Stimulated activated naive B cell treated with anti-CD40 and anti-IgM and Interleukin-4, amounts not matched to agents 10 μg/mL and 1 μg/mL and 100 μg/mL, for 72 hours (primary cell): ENCODE data around the gene PMFBP1.
"Not testable (repeated sequence)": the region's sequence is repeated elsewhere in the genome, so short reads cannot be mapped to it uniquely, and the experiment has no call there.

Experiments used
- ATAC-seq, 2 donors: fragments of 150-1000 bp; cut with Tn5 transposase; replicated peaks; 2 replicates each; pipeline ENCODE4 v1.10.0; 2021; ENCODE audit warnings: moderate library complexity in 1 of 2
- DNase-seq: peaks from one replicate; pipeline ENCODE4 v3.0.0; 2021
- H3K27ac Mint-ChIP-seq: one replicate; pipeline ENCODE4 v1.8.0; 2022; ENCODE audit warnings: mild to moderate bottlenecking, mixed read lengths
- H3K27me3 Mint-ChIP-seq, 2 donors: one replicate each; pipeline ENCODE4 v1.8.0; 2022; ENCODE audit warnings: mixed read lengths in 2 of 2
- H3K36me3 Mint-ChIP-seq, 2 donors: one replicate each; pipeline ENCODE4 v1.8.0; 2022; ENCODE audit warnings: mixed read lengths in 2 of 2, mild to moderate bottlenecking in 1 of 2
- H3K4me1 Mint-ChIP-seq, 2 donors: one replicate each; pipeline ENCODE4 v1.8.0; 2022; ENCODE audit warnings: mixed read lengths in 2 of 2, mild to moderate bottlenecking in 1 of 2
- H3K4me3 Mint-ChIP-seq, 2 donors: one replicate each; pipeline ENCODE4 v1.8.0; 2022; ENCODE audit warnings: mild to moderate bottlenecking in 2 of 2, mixed read lengths in 2 of 2, moderate library complexity in 1 of 2
- H3K9me3 Mint-ChIP-seq, 2 donors: one replicate each; pipeline ENCODE4 v1.8.0; 2022; ENCODE audit warnings: mixed read lengths in 2 of 2, mild to moderate bottlenecking in 1 of 2

PMFBP1 gene

DNA sequence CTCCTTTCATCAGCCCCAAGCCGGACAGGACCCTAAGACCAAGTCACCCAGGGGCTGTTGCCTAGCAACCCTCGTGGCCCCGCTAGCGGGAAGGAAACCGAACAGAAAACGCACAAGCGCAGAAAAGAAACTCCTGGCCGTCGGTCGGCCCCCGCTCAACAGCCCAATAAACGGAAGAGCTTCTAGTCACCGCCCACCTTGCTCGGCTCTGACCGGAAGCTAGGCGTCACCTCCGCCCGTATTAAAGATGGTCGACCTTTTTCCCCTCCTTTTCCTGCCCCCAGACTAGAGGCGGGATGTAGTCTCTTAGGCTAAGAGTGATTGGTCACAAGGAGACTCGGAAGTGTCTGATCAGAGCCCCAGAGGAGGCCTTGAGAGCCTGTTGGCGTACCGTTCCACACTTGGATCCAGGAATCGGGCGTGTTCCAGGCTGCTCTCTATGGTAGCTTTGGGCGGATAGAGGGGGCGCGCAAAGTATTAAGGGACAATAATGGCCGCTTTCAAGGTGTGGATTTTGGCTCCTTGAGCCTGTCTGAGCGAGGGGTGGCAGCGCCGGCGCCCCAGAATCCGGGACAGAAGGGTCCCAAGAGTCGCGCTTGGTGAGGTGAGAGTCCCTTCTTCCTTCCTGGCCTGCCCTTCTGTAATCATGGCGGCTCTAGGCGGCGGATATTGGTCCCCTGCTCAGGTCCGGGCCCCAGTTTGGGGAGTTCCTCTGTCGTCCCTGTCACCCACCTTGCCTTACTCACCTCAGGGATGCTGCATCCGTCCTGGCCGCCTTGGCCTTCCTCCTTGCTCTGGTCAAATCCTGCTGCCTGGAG lies 78.3 kb downstream of the PMFBP1 start, which contains the start of the genes DHX38 and TXNL4B:
Gene DHX38, plus strand, starts transcription at position 400 of the 818 bp plus-strand sequence. CDS start 2,311 bp downstream, outside the sequence.
Gene TXNL4B, minus strand, starts transcription at position 173 of the 818 bp plus-strand sequence. CDS start 2,871 bp downstream, outside the sequence.
- peak within 1 kb of the TSS; percentile 99 for H3K27ac Mint-ChIP-seq
- H3K36me3 Mint-ChIP-seq = peaks cover 25 to 43% of the 10 kb centered on the region in 2 donors
- ATAC-seq = peak; percentile 97 to 98
- peaks cover 24 to 53% of the 10 kb centered on the region in 2 donors for H3K4me1 Mint-ChIP-seq
- H3K27me3 Mint-ChIP-seq = no peaks in the 10 kb centered on the region
- DNase-seq = peak; percentile 93
- peak within 1 kb of the TSS; percentile 96 to 99 for H3K4me3 Mint-ChIP-seq
- H3K9me3 Mint-ChIP-seq = no peaks in the 10 kb centered on the region

DNA sequence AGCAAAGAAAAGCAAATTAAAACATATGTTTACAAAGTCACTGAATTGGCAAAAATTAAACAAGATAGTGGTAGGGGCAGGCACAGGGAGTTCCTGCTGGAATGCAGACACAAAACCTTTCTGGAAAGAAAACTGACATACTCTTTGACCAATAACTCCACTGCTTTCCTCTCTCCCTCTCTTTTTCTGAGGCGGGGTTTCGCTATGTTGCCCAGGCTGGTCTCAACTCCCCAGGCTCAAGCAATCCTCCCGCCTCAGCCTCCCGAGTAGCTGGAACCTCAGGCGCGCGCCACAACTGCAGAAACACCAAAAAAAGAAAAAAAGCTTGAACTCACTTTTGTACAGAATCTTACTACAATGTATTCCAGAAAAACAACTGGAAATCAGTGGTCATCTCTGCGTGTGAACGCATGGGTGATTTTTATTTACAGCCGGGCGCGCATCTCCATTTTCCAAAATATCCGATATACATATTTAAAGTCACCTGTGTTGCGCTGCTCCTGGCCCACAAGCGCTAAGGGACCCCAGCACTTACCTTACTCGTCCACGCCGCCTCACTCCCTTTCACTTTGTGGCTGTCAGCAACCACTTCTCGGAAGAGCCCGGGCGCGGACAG lies 79.0 kb downstream of the PMFBP1 start:
- Mint-ChIP-seq H3K27me3 (no peaks in the 10 kb centered on the region), H3K4me1 (peaks cover 22 to 50% of the 10 kb centered on the region in 2 donors), H3K27ac (peak overlapping the region; percentile 99), H3K4me3 (peak overlapping the region; percentile 96 to 99), H3K36me3 (peaks cover 28 to 44% of the 10 kb centered on the region in 2 donors), H3K9me3 (no peaks in the 10 kb centered on the region)
- peak; percentile 33 to 48 for ATAC-seq
- DNase-seq = no peak

DNA sequence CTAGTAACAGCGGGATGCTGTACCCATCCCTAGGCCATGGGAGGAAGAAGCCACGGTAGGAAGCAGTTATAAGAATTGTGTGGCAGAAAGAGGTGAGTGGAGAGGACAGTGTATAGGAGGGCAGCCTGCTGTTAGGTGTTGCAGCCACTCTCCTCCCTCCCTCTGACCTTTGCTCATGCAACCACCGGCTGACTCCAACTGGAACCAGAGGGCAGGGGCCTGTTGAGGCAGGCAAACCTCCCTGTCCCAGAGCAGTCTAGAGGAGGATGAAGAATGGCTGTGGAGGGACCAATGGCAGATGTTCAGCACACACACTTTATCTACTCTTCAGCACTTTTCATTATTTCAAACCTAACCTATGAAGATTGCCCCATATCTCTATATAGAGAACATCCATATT lies 80.7 kb downstream of the PMFBP1 start:
- Mint-ChIP-seq H3K4me3 (no peak overlapping the region), H3K27me3 (no peaks in the 10 kb centered on the region)

DNA sequence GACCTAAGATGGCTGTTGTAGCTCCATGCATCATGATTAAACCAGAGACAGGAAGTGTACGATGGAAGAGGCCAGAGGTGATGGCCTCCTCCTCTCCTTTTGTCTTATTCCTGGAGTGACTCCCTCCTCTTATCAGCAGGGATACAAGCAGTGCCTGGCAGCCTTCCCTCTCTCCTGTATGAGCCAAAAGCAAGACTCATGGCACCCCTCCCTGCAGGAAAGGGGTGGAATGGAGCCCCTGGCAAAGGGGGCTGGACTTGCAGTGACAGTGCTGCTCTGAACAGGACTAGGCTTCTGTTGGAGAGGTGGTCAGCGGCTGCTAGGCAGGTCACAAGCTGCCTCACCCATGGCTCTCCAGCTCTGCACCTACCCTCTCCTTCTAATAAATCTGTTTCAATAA lies 87.0 kb downstream of the PMFBP1 start:
- Mint-ChIP-seq H3K27ac (no peak overlapping the region), H3K9me3 (peaks cover 0 to 6% of the 10 kb centered on the region in 2 donors), H3K4me3 (no peak overlapping the region), H3K27me3 (no peaks in the 10 kb centered on the region), H3K4me1 (no peaks in the 10 kb centered on the region), H3K36me3 (peaks cover 33 to 47% of the 10 kb centered on the region in 2 donors)
- ATAC-seq (no peak), DNase-seq (no peak)

More for the DNA sequence above, 80.7 kb downstream of the PMFBP1 start:
- DNase-seq (no peak), ATAC-seq (no peak)
- peaks cover 19 to 44% of the 10 kb centered on the region in 2 donors for H3K4me1 Mint-ChIP-seq
- no peaks in the 10 kb centered on the region for H3K9me3 Mint-ChIP-seq
- H3K36me3 Mint-ChIP-seq = peaks cover 16 to 36% of the 10 kb centered on the region in 2 donors
- H3K27ac Mint-ChIP-seq = no peak overlapping the region

DNA sequence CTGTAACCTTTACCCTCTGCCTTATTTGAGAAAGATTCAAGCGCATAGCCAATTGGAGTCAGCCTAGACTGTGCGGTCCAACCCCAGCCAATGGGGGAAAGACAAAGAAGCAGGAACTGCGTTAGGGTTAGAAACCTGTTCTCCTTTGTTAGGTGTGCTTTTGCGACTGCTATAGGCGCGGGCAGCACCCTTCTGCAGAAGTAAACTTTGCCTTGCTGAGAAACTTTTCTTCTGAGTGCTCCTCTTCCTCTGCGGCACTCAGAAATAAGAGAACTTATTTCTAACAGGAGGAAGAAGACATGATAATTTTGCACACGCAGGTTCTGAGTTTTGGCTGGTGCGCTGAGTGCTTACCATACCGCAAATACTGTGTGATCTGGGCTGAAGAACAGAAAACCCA lies 87.5 kb downstream of the PMFBP1 start:
- Mint-ChIP-seq H3K27me3 (no peaks in the 10 kb centered on the region), H3K9me3 (peaks cover 0 to 6% of the 10 kb centered on the region in 2 donors), H3K4me1 (no peaks in the 10 kb centered on the region), H3K4me3 (no peak overlapping the region), H3K36me3 (peaks cover 33 to 43% of the 10 kb centered on the region in 2 donors), H3K27ac (no peak overlapping the region)
- no peak for DNase-seq
- no peak for ATAC-seq

DNA sequence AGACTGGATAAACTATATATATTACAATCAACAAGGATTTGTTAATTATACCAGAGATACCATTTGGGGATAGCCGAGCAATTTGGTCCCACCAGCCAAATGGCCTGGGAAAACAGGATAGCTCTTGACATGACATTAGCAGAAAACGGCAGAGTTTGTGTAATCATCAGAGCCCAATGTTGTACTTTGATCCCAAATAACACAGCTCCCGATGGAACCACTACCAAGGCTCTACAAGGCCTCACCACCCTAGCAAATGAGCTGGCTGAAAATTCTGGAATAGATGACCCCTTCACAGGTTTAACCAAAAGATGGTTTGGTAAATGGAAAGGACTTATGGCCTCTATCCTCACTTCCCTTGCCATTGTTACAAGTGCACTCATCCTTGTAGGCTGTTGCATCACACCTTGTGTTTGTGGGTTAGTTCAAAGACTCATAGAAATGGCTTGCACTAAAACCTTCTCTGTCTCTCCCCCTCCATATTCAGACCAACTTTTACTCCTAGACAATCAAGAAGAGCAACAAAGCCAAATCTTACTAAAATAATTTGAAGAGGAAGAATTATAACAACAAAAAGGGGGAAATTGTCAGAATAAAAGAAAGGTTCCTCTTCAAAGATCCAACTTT lies 88.1 kb downstream of the PMFBP1 start:
- ATAC-seq (no peak), DNase-seq (no peak)
- Mint-ChIP-seq H3K4me1 (no peaks in the 10 kb centered on the region), H3K27me3 (no peaks in the 10 kb centered on the region), H3K27ac (no peak overlapping the region), H3K36me3 (peaks cover 29 to 38% of the 10 kb centered on the region in 2 donors), H3K9me3 (peaks cover 0 to 6% of the 10 kb centered on the region in 2 donors), H3K4me3 (no peak overlapping the region)

DNA sequence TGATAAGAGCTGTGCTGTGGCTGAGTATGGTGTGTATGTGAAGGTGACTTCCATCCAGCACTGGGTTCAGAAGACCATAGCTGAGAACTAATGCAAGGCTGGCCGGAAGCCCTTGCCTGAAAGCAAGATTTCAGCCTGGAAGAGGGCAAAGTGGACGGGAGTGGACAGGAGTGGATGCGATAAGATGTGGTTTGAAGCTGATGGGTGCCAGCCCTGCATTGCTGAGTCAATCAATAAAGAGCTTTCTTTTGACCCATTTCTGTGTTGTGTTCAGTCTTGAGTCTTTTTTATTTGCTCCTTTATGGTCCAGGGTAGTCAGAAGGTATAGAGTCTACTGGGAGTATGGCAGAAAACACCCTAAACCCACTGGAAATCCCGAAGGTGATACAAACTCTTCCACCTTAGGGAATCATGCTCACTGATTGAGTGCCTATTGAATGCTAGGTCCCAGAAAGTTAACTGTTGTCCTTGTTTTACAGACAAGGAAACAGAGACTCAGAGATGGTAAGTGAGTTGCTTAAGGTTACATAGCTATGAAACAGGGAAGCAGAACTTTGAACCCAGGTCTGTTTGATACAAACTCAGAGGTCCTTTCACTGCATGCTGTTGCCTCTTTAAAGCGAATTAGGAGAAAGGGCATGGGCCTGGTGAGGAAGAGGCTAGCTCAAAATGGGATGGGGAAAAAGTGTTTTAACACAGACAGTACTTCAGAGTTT lies 94.8 kb downstream of the PMFBP1 start:
- H3K9me3 Mint-ChIP-seq, H3K4me3 Mint-ChIP-seq, DNase-seq, H3K4me1 Mint-ChIP-seq, H3K27me3 Mint-ChIP-seq, ATAC-seq, H3K27ac Mint-ChIP-seq, H3K36me3 Mint-ChIP-seq: not testable (repeated sequence)

DNA sequence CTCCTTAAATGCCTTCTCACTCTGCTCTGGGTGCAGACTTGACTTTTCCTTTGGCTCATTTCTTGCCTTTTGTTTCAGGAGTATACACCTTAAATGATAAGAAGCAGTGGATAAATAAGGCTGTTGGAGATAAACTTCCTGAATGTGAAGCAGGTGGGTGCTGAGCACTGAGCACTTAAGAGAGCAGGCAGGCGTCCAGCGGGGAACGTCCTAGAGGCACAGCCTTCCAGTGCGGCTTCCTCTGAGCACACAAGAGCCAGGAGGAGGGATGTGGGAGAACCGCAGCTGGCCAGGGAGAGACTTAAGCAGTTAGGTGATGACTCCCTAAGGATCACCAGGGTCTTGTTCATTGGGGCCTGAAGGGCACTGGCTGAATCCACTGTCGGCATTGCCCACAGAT lies 96.9 kb downstream of the PMFBP1 start:
- not testable (repeated sequence) for H3K4me1 Mint-ChIP-seq, ATAC-seq, H3K9me3 Mint-ChIP-seq, H3K36me3 Mint-ChIP-seq, H3K27me3 Mint-ChIP-seq, H3K4me3 Mint-ChIP-seq, DNase-seq, H3K27ac Mint-ChIP-seq

DNA sequence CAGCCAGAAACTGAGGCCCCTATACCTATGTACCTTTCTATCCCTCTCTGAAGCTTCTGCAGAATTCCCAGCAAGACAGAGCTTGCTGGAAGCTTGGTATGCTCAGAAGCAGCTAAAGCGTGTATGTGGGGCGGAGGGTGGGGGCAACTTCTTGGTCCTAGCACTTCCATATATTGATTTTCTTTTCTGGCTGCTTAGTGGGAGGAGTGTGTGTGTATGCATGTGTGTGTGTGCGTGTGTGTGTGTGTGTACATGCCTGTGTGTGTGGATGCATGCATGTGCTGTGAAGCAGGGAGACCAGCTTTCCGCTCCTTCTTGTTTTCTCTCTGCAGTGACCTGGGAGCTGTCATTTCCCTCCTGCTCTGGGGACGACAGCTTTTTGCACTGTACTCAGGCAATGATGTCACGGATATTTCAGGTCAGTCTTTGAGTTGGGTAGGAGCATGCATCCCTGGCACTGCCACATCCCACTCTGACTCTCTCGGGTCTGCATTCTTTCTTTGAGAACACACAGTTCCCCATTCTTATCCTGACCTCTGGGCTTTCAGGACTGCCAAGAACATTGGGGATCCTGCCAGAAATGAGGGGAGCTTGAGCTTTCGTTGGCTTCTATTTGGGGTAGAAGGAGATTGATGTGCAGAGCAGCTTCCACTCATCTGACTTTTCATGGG lies 98.3 kb downstream of the PMFBP1 start:
- Mint-ChIP-seq H3K27ac (no peak overlapping the region), H3K4me3 (no peak overlapping the region), H3K36me3 (peaks cover 6 to 8% of the 10 kb centered on the region in 2 donors), H3K27me3 (no peaks in the 10 kb centered on the region), H3K4me1 (peaks cover 0 to 4% of the 10 kb centered on the region in 2 donors), H3K9me3 (no peaks in the 10 kb centered on the region)
- no peak for ATAC-seq
- DNase-seq = no peak

DNA sequence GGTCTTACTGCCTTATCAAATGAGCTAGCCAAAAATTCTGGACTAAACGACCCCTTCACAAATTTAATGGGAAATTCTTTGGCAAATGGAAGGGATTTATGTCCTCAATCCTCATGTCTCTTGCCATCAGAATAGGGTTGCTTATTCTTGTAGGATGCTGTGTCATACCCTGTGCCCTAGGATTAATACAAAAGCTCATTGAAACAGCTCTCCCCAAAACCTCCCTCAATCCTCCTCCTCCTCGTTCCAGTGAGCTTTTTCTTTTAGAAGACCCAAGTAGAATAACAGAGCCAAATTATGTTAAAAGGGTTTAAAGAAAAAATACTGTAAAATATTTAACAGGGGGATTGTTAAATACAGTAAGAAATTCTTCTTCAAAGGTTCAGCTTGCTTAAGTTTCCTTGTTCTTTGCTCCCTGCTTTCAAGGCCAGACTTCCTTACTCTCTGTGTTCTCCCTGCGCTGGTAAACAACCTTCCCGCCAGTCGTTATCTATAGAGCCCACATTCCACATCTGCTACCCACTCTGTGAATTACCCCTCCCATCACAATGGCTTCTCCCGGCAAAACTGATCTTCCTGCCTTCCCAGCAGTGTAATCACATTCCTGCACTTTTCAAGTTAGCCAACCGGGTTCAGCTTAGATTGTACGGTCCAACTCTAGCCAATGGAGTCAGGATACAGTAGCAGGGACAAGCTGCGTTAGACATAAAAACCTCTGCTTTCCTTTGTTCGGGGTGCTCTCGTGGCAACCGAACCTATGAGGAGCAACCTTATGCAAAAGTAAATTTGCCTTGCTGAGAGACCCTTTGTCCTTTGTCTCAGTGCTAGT lies 99.2 kb downstream of the PMFBP1 start:
- Mint-ChIP-seq H3K9me3 (no peaks in the 10 kb centered on the region), H3K4me1 (peaks cover 0 to 4% of the 10 kb centered on the region in 2 donors), H3K36me3 (peaks cover 6 to 8% of the 10 kb centered on the region in 2 donors), H3K4me3 (no peak overlapping the region), H3K27me3 (no peaks in the 10 kb centered on the region), H3K27ac (no peak overlapping the region)
- ATAC-seq = no peak
- DNase-seq = no peak
